H9 (cell line): Measurements from ENCODE around the gene LRRC3B. TPM values are rescaled to one million over a fixed set of nuclear protein-coding genes. Genes with fewer than 3 reads are reported as not detected.

ENCODE experiments used
- DNase-seq: peaks from one replicate; pipeline ENCODE4 v3.0.0-alpha.2; 2017
- H2AFZ ChIP-seq: one replicate; pipeline ENCODE4 v1.6.1; 2013; ENCODE audit warnings: mild to moderate bottlenecking, low read length, control low read depth, moderate library complexity
- H2AK5ac ChIP-seq: 2 replicates; pipeline ENCODE4 v1.6.1; 2013; ENCODE audit warnings: low read length, control low read depth, mixed read lengths; ENCODE audit not compliant: insufficient read length
- H2BK120ac ChIP-seq: one replicate; pipeline ENCODE4 v1.6.1; 2013; ENCODE audit warnings: low read depth, mild to moderate bottlenecking, low read length, control low read depth, inconsistent platforms; ENCODE audit not compliant: poor library complexity, severe bottlenecking
- H2BK12ac ChIP-seq: 2 replicates; pipeline ENCODE4 v1.6.1; 2013; ENCODE audit warnings: low read length, control low read depth, mixed read lengths, low read depth; ENCODE audit not compliant: insufficient read length
- H2BK15ac ChIP-seq: 2 replicates; pipeline ENCODE4 v1.6.1; 2013; ENCODE audit warnings: low read depth, low read length, control low read depth
- H2BK20ac ChIP-seq: one replicate; pipeline ENCODE4 v1.6.1; 2013; ENCODE audit warnings: low read depth, mild to moderate bottlenecking, low read length, control low read depth, inconsistent platforms; ENCODE audit not compliant: poor library complexity, severe bottlenecking
- H2BK5ac ChIP-seq: 2 replicates; pipeline ENCODE4 v1.6.1; 2013; ENCODE audit warnings: low read length, control low read depth, mixed read lengths; ENCODE audit not compliant: insufficient read length
- H3K14ac ChIP-seq: 2 replicates; pipeline ENCODE4 v1.6.1; 2013; ENCODE audit warnings: low read length, control low read depth; ENCODE audit not compliant: insufficient read depth
- H3K18ac ChIP-seq: 2 replicates; pipeline ENCODE4 v1.6.1; 2013; ENCODE audit warnings: low read depth, mild to moderate bottlenecking, mixed read lengths, low read length, control low read depth; ENCODE audit not compliant: insufficient read length
- H3K23ac ChIP-seq: 2 replicates; pipeline ENCODE4 v1.6.1; 2013; ENCODE audit warnings: low read length, control low read depth, mixed read lengths, low read depth; ENCODE audit not compliant: insufficient read length
- H3K23me2 ChIP-seq: 2 replicates; pipeline ENCODE4 v1.6.1; 2013; ENCODE audit warnings: low read depth, mild to moderate bottlenecking, mixed read lengths, low read length, control low read depth; ENCODE audit not compliant: insufficient read length, poor library complexity, severe bottlenecking
- H3K27ac ChIP-seq: 2 replicates; pipeline ENCODE4 v1.5.1; 2013; ENCODE audit warnings: low read length, control low read depth, mixed read lengths, low read depth; ENCODE audit not compliant: insufficient read length
- H3K27me3 ChIP-seq: 2 replicates; pipeline ENCODE4 v1.6.1; 2013; ENCODE audit warnings: low read length, control low read depth, inconsistent platforms; ENCODE audit not compliant: insufficient read depth
- H3K4ac ChIP-seq: 2 replicates; pipeline ENCODE4 v1.6.1; 2013; ENCODE audit warnings: low read depth, mild to moderate bottlenecking, control low read depth, inconsistent platforms, low read length, moderate library complexity
- H3K4me1 ChIP-seq: 2 replicates; pipeline ENCODE4 v1.6.1; 2013; ENCODE audit warnings: low read length, control low read depth, inconsistent platforms; ENCODE audit not compliant: insufficient read depth
- H3K4me2 ChIP-seq: 2 replicates; pipeline ENCODE4 v1.6.1; 2013; ENCODE audit warnings: low read length, control low read depth, mixed read lengths; ENCODE audit not compliant: insufficient read length, insufficient read depth
- H3K56ac ChIP-seq: 2 replicates; pipeline ENCODE4 v1.6.1; 2013; ENCODE audit warnings: low read depth, mild to moderate bottlenecking, mixed read lengths, low read length, control low read depth; ENCODE audit not compliant: insufficient read length
- H3K79me1 ChIP-seq: 2 replicates; pipeline ENCODE4 v1.6.1; 2013; ENCODE audit warnings: low read depth, mild to moderate bottlenecking, moderate library complexity, low read length, control low read depth, inconsistent platforms; ENCODE audit not compliant: insufficient read depth, poor library complexity, severe bottlenecking
- H3K79me2 ChIP-seq: 2 replicates; pipeline ENCODE4 v1.6.1; 2013; ENCODE audit warnings: low read length, control low read depth, inconsistent platforms; ENCODE audit not compliant: insufficient read depth
- H3K9ac ChIP-seq: 2 replicates; pipeline ENCODE4 v1.6.1; 2013; ENCODE audit warnings: low read length, control low read depth, mixed read lengths; ENCODE audit not compliant: insufficient read length; ENCODE audit errors: extremely low read depth
- H3K9me3 ChIP-seq: one replicate; pipeline ENCODE4 v1.6.1; 2013; ENCODE audit warnings: low read depth, low read length, inconsistent platforms; ENCODE audit not compliant: control insufficient read depth
- H3T11ph ChIP-seq: one replicate; pipeline ENCODE4 v1.6.1; 2013; ENCODE audit warnings: mild to moderate bottlenecking, low read length, control low read depth, inconsistent platforms
- H4K20me1 ChIP-seq: one replicate; pipeline ENCODE4 v1.6.1; 2013; ENCODE audit not compliant: control insufficient read depth, insufficient read length, insufficient read depth
- H4K5ac ChIP-seq: 2 replicates; pipeline ENCODE4 v1.6.1; 2013; ENCODE audit warnings: low read depth, mild to moderate bottlenecking, mixed read lengths, low read length, control low read depth; ENCODE audit not compliant: insufficient read length
- H4K8ac ChIP-seq: replicated peaks from 2 replicates; pipeline ENCODE4 v1.6.1; 2013; ENCODE audit warnings: low read length, control low read depth, mixed read lengths, low read depth; ENCODE audit not compliant: insufficient read length
- H4K91ac ChIP-seq: 2 replicates; pipeline ENCODE4 v1.6.1; 2013; ENCODE audit warnings: low read depth, mild to moderate bottlenecking, moderate library complexity, mixed read lengths, low read length, control low read depth; ENCODE audit not compliant: insufficient read length
- H3K27ac Mint-ChIP-seq, 3 experiments: 2 replicates in 2 of 3; 3 replicates in 1 of 3; pipeline ENCODE4 v1.8.0; 2020 to 2021; ENCODE audit warnings: mixed read lengths in 3 of 3, mild to moderate bottlenecking in 1 of 3, moderate library complexity in 1 of 3
- H3K27me3 Mint-ChIP-seq: 2 replicates; pipeline ENCODE4 v1.8.0; 2021; ENCODE audit warnings: low read depth, mild to moderate bottlenecking, moderate library complexity, mixed read lengths
- H3K36me3 Mint-ChIP-seq, 3 experiments: 2 replicates in 2 of 3; 3 replicates in 1 of 3; pipeline ENCODE4 v1.8.0; 2020 to 2021; ENCODE audit warnings: low read depth in 3 of 3, mixed read lengths in 3 of 3; ENCODE audit not compliant: insufficient read depth in 1 of 3
- H3K4me1 Mint-ChIP-seq, 2 experiments: 2 replicates each; pipeline ENCODE4 v1.8.0; 2020; ENCODE audit warnings: mixed read lengths in 2 of 2
- H3K4me3 Mint-ChIP-seq, 2 experiments: 2 replicates in 1 of 2; 3 replicates in 1 of 2; pipeline ENCODE4 v1.8.0; 2020 to 2021; ENCODE audit warnings: mild to moderate bottlenecking in 2 of 2, mixed read lengths in 2 of 2, moderate library complexity in 1 of 2
- H3K9me3 Mint-ChIP-seq, 2 experiments: 2 replicates in 1 of 2; 3 replicates in 1 of 2; pipeline ENCODE4 v1.8.0; 2020; ENCODE audit warnings: mild to moderate bottlenecking in 2 of 2, mixed read lengths in 2 of 2, moderate library complexity in 1 of 2
- WGBS: extraction: QIAGEN DNeasy Blood & Tissue Kit; methylation state at CpG from one replicate; pipeline ENCODE4 v1.1.7; 2013; ENCODE audit warnings: missing lambda C conversion rate, low lambda C conversion rate, mixed read lengths; ENCODE audit not compliant: insufficient read length; ENCODE audit errors: extremely low coverage; 5-methylcytosine and 5-hydroxymethylcytosine counted together
- total RNA-seq: library from RNA; stranded (reverse); gene quantifications from 2 replicates; pipeline ENCODE4 v1.2.1, GENCODE V29; 2021
- TF ChIP-seq, protein P1 (sequence below): fragments of 200-600 bp; sonication (generic); conservative IDR thresholded peaks from 3 replicates; pipeline ENCODE4 v1.8.0; 2021; ENCODE audit warnings: antibody characterized with exemption, mild to moderate bottlenecking

LRRC3B gene
- total RNA-seq, 1 experiment from 2014 or later = 0.35 TPM

DNA sequence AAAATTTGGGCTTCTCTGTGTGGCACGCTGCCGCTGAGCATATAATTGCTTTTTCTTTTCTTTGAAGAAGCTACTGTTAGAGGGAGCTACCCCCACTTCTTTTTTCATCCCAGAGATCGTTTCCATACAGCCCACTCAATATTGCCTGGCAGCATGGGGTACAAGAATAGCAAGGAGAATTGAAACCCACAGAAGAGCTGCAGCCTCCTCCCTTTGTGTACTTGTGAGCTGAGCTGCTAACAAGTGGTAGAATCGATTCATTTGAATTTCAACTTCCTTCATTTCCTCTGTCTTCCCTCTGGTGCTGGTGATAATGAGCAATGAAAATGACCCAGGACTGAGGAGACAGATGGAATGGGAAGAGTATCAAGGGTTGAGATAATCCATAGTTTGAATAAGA, 64.9 kb downstream of the LRRC3B start:
- Mint-ChIP-seq H3K4me1 (peaks cover 6 to 7% of the 10 kb centered on the region in 2 experiments), H3K9me3 (peaks cover 3 to 10% of the 10 kb centered on the region in 2 experiments; a peak in 3 of 5 replicates), H3K27me3 (no peaks in the 10 kb centered on the region), H3K4me3 (no peak overlapping the region), H3K27ac (no peak overlapping the region), H3K36me3 (peaks cover 0 to 23% (median 5%) of the 10 kb centered on the region in 3 experiments; a peak in 5 of 7 replicates)
- H2AK5ac ChIP-seq = no peak overlapping the region
- no peak overlapping the region for H2AFZ ChIP-seq
- no peak overlapping the region for H2BK15ac ChIP-seq
- no peak overlapping the region for H3T11ph ChIP-seq
- no peak overlapping the region for H3K23ac ChIP-seq
- no peak overlapping the region for H2BK20ac ChIP-seq
- H3K18ac ChIP-seq = no peak overlapping the region
- H3K23me2 ChIP-seq = no peaks in the 10 kb centered on the region
- H3K9me3 ChIP-seq = no peaks in the 10 kb centered on the region
- H3K4ac ChIP-seq = no peak overlapping the region
- H2BK5ac ChIP-seq = no peak overlapping the region
- H4K20me1 ChIP-seq = no peaks in the 10 kb centered on the region
- no peak overlapping the region for H3K27ac ChIP-seq
- no peak overlapping the region for H3K4me2 ChIP-seq
- no peak overlapping the region for H4K8ac ChIP-seq
- H3K56ac ChIP-seq = no peak overlapping the region
- no peak overlapping the region for H4K91ac ChIP-seq
- DNase-seq = no peak
- WGBS = no CpG with 5 or more reads among the region's 4 CpGs
- H4K5ac ChIP-seq = no peak overlapping the region
- H3K79me1 ChIP-seq = no peaks in the 10 kb centered on the region
- no peak overlapping the region for H2BK12ac ChIP-seq
- TF ChIP-seq, protein P1, sequence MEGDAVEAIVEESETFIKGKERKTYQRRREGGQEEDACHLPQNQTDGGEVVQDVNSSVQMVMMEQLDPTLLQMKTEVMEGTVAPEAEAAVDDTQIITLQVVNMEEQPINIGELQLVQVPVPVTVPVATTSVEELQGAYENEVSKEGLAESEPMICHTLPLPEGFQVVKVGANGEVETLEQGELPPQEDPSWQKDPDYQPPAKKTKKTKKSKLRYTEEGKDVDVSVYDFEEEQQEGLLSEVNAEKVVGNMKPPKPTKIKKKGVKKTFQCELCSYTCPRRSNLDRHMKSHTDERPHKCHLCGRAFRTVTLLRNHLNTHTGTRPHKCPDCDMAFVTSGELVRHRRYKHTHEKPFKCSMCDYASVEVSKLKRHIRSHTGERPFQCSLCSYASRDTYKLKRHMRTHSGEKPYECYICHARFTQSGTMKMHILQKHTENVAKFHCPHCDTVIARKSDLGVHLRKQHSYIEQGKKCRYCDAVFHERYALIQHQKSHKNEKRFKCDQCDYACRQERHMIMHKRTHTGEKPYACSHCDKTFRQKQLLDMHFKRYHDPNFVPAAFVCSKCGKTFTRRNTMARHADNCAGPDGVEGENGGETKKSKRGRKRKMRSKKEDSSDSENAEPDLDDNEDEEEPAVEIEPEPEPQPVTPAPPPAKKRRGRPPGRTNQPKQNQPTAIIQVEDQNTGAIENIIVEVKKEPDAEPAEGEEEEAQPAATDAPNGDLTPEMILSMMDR = no peak
- no peak overlapping the region for H3K9ac ChIP-seq
- H3K27me3 ChIP-seq = no peaks in the 10 kb centered on the region
- H3K14ac ChIP-seq = no peak overlapping the region
- no peak overlapping the region for H2BK120ac ChIP-seq
- no peaks in the 10 kb centered on the region for H3K4me1 ChIP-seq
- H3K79me2 ChIP-seq = no peaks in the 10 kb centered on the region
